CD4-positive, alpha-beta T cell (primary cell): Measurements from ENCODE around the gene LRRC70. TPM values are rescaled to one million over a fixed set of nuclear protein-coding genes. Genes with fewer than 3 reads are reported as not detected.

Experiments
- ATAC-seq: fragments of 200-7000 bp; cut with Tn5 transposase; one replicate; pipeline ENCODE4 v1.10.0; 2022; ENCODE audit warnings: mild to moderate bottlenecking; ENCODE audit not compliant: poor library complexity
- CTCF ChIA-PET: fragments of 350-600 bp; sonication (Branson Sonifier 250); formaldehyde crosslinking; loops from one replicate; lab custom pipeline; 2021; ENCODE audit warnings: antibody characterized with exemption, inconsistent platforms; lab: Charles Lee
- POLR2A ChIA-PET: fragments of 350-600 bp; sonication (Branson Sonifier 250); formaldehyde crosslinking; loops from one replicate; lab custom pipeline; 2021; ENCODE audit warnings: antibody characterized with exemption, inconsistent platforms; lab: Charles Lee
- DNase-seq, 14 experiments: peaks; one replicate each; pipeline ENCODE4 v3.0.0-alpha.2; 2013 to 2020; ENCODE audit warnings: mixed read lengths in 2 of 14
- H3K27ac ChIP-seq, 2 donors: one replicate each; pipeline versions ENCODE4 v1.5.1 to v1.7.0; 2013; ENCODE audit warnings: low read length in 2 of 2, low read depth in 1 of 2, mild to moderate bottlenecking in 1 of 2
- H3K27me3 ChIP-seq, 2 experiments: 1 replicate in 1 of 2; 2 replicates in 1 of 2; pipeline versions ENCODE4 v1.6.1 to v1.7.0; 2013; ENCODE audit warnings: low read length in 2 of 2, control low read depth in 1 of 2, mild to moderate bottlenecking in 1 of 2, moderate library complexity in 1 of 2; ENCODE audit not compliant: insufficient read depth in 2 of 2, control insufficient read depth in 1 of 2
- H3K36me3 ChIP-seq: one replicate; pipeline ENCODE4 v1.6.1; 2013; ENCODE audit warnings: low read length, control low read depth; ENCODE audit not compliant: insufficient read depth
- H3K4me1 ChIP-seq: one replicate; pipeline ENCODE4 v1.6.1; 2013; ENCODE audit warnings: low read length, control low read depth; ENCODE audit not compliant: insufficient read depth
- H3K4me3 ChIP-seq: one replicate; pipeline ENCODE4 v1.5.1; 2013; ENCODE audit warnings: mild to moderate bottlenecking, low read length, moderate library complexity
- H3K9me3 ChIP-seq, 2 experiments: 1 replicate in 1 of 2; 2 replicates in 1 of 2; pipeline versions ENCODE4 v1.6.1 to v1.7.0; 2013; ENCODE audit warnings: low read length in 2 of 2, mild to moderate bottlenecking in 2 of 2, control low read depth in 1 of 2, moderate library complexity in 1 of 2; ENCODE audit not compliant: control insufficient read depth in 1 of 2, insufficient read depth in 1 of 2
- H3K27ac Mint-ChIP-seq: one replicate; pipeline ENCODE4 v1.8.0; 2020; ENCODE audit warnings: mixed read lengths
- H3K27me3 Mint-ChIP-seq: one replicate; pipeline ENCODE4 v1.8.0; 2021; ENCODE audit warnings: mixed read lengths
- H3K36me3 Mint-ChIP-seq: one replicate; pipeline ENCODE4 v1.8.0; 2021; ENCODE audit warnings: low read depth, mixed read lengths
- H3K4me1 Mint-ChIP-seq: one replicate; pipeline ENCODE4 v1.8.0; 2021; ENCODE audit warnings: low read depth, mixed read lengths
- H3K4me3 Mint-ChIP-seq: one replicate; pipeline ENCODE4 v1.8.0; 2020; ENCODE audit warnings: mild to moderate bottlenecking, mixed read lengths
- H3K9me3 Mint-ChIP-seq: one replicate; pipeline ENCODE4 v1.8.0; 2020; ENCODE audit warnings: mixed read lengths
- intact Hi-C, 2 experiments: fragments of 100-400 bp; cut with DNase I in 1 of 2; cut with micrococcal nuclease in 1 of 2; formaldehyde crosslinking; loops; one replicate each; pipeline versions ENCODE4 v1.15.1 to v1.9.0; 2023 to 2025; cut with DNase I, micrococcal nuclease
- total RNA-seq, 174 experiments: library from RNA in 2 of 174; stranded (reverse) in 2 of 174; gene quantifications; one replicate each; pipeline ENCODE4 v1.2.3 and lab custom pipeline; 2021 to 2026
- TF ChIP-seq, protein P1 (sequence below): fragments of 200-600 bp; IDR thresholded peaks from one replicate; pipeline ENCODE4 v1.8.0; 2022; ENCODE audit warnings: antibody characterized with exemption, mild to moderate bottlenecking

The LRRC70 gene
- total RNA-seq, 2 experiments from 2014 or later, result 6.1 to 7.3 TPM

- POLR2A ChIA-PET, result no interaction called here
- peaks cover 4% of the 10 kb centered on the region for H3K36me3 ChIP-seq
Observed at GRCh38 chr5:62600560-62601252, 22.1 kb downstream of the LRRC70 start.

DNA sequence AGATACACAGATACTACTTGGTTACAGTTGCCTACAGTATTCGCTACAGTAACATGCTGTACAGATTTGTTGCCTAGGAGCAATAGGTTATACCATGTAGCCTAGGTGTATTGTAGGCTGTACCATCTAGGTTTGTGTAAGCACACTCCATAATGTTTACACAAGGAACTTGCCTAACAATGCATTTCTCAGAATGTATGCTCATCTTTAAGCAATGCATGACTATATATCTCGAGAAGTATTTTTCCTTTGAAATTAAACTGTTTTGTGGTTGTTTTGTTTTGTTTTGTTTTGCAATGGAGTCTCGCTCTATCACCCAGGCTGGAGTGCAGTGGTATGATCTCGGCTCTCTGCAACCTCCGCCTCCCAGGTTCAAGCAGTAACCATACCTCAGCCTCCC lies 25.3 kb downstream of the LRRC70 start:
- H3K27ac Mint-ChIP-seq, result no peak overlapping the region
- Histone ChIP-seq H3K4me1 (peaks cover 4% of the 10 kb centered on the region), H3K36me3 (peaks cover 4% of the 10 kb centered on the region), H3K4me3 (no peak overlapping the region), H3K27ac (no peak overlapping the region), H3K27me3 (no peaks in the 10 kb centered on the region), H3K9me3 (no peaks in the 10 kb centered on the region)
- H3K27me3 Mint-ChIP-seq, result no peaks in the 10 kb centered on the region
- TF ChIP-seq, protein P1, sequence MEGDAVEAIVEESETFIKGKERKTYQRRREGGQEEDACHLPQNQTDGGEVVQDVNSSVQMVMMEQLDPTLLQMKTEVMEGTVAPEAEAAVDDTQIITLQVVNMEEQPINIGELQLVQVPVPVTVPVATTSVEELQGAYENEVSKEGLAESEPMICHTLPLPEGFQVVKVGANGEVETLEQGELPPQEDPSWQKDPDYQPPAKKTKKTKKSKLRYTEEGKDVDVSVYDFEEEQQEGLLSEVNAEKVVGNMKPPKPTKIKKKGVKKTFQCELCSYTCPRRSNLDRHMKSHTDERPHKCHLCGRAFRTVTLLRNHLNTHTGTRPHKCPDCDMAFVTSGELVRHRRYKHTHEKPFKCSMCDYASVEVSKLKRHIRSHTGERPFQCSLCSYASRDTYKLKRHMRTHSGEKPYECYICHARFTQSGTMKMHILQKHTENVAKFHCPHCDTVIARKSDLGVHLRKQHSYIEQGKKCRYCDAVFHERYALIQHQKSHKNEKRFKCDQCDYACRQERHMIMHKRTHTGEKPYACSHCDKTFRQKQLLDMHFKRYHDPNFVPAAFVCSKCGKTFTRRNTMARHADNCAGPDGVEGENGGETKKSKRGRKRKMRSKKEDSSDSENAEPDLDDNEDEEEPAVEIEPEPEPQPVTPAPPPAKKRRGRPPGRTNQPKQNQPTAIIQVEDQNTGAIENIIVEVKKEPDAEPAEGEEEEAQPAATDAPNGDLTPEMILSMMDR, result no peak
- H3K36me3 Mint-ChIP-seq, result peaks cover 48% of the 10 kb centered on the region
- intact Hi-C loops, result no loop called here
- ChIA-PET CTCF (interaction anchor here (0.5 kb wide), 1 partner anchor 9 kb away, joined by 4 read pairs; no protein-coding TSS in a partner anchor), POLR2A (no interaction called here)
- no peak for ATAC-seq
- H3K4me1 Mint-ChIP-seq, result peaks cover 28% of the 10 kb centered on the region
- no peak overlapping the region for H3K4me3 Mint-ChIP-seq
- H3K9me3 Mint-ChIP-seq, result peaks cover 2% of the 10 kb centered on the region
- no peak for DNase-seq

More at GRCh38 chr5:62600560-62601252, 22.1 kb downstream of the LRRC70 start:
- no peaks in the 10 kb centered on the region for H3K27me3 Mint-ChIP-seq
- H3K4me1 ChIP-seq, result peaks cover 2% of the 10 kb centered on the region
- no peaks in the 10 kb centered on the region for H3K9me3 Mint-ChIP-seq
- TF ChIP-seq, protein P1, result no peak
- H3K27ac Mint-ChIP-seq, result no peak overlapping the region
- H3K27me3 ChIP-seq, result no peaks in the 10 kb centered on the region
- CTCF ChIA-PET, result no interaction called here
- no peak for ATAC-seq
- H3K4me1 Mint-ChIP-seq, result peaks cover 18% of the 10 kb centered on the region
- H3K27ac ChIP-seq, result no peak overlapping the region
- intact Hi-C loops, result loop anchor here in 1 of 2 experiments (2.0 kb wide), 1 partner anchor 50 kb away; no protein-coding TSS in a partner anchor
- H3K9me3 ChIP-seq, result no peaks in the 10 kb centered on the region
- no peak overlapping the region for H3K4me3 Mint-ChIP-seq
- peaks cover 28% of the 10 kb centered on the region for H3K36me3 Mint-ChIP-seq
- DNase-seq, result no peak
- H3K4me3 ChIP-seq, result no peak overlapping the region

- H3K27me3 ChIP-seq, result no peaks in the 10 kb centered on the region
- intact Hi-C loops, result no loop called here
- TF ChIP-seq, protein P1, result no peak
- peaks cover 11% of the 10 kb centered on the region for H3K36me3 ChIP-seq
- H3K9me3 ChIP-seq, result no peaks in the 10 kb centered on the region
- POLR2A ChIA-PET, result interaction anchor here (0.6 kb wide), 2 partner anchors 19 to 63 kb away, joined by 4 to 5 read pairs; no protein-coding TSS in a partner anchor
- peaks cover 4% of the 10 kb centered on the region for H3K4me1 ChIP-seq
- no peak overlapping the region for H3K4me3 ChIP-seq
- Mint-ChIP-seq H3K4me1 (peaks cover 26% of the 10 kb centered on the region), H3K4me3 (no peak overlapping the region), H3K9me3 (peaks cover 2% of the 10 kb centered on the region), H3K27me3 (no peaks in the 10 kb centered on the region), H3K36me3 (peaks cover 65% of the 10 kb centered on the region), H3K27ac (no peak overlapping the region)
- ATAC-seq (no peak), DNase-seq (no peak)
- CTCF ChIA-PET, result interaction anchor here (0.7 kb wide), 1 partner anchor 10 kb away, joined by 3 read pairs; no protein-coding TSS in a partner anchor
- no peak overlapping the region for H3K27ac ChIP-seq
Observed at GRCh38 chr5:62605638-62606037, 27.0 kb downstream of the LRRC70 start.
